ENCODE results near the gene TPRG1. TPM values are rescaled to one million over a fixed set of nuclear protein-coding genes. Genes with fewer than 3 reads are reported as not detected.

Gene TPRG1
- total RNA-seq, 1 experiment from 2014 or later = 0.55 TPM

DNA sequence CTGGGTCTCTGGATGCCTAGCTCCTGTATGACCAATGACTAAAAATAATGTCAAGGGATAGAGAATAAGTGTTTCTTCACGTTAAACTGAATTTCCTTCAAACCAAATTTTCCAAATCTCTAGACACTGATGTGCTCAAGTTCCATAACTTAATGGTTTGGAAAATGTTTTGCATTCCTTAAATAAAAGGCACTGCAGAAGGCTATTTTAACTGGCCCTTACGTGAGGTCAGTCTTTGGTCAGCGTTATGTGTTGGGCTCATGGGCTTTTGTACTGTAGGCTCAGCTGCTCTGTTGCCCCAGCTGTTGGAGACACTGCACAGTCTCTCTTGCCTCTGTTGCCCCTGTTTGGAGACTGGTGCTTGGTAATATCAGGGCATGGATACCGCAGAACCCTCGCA lies 188.5 kb downstream of the TPRG1 start (continued):
- TF ChIP-seq E2F4 (CRISPR knock-in tag; IDR thresholded peaks at IDR 0.05; ENCODE audit: borderline replicate concordance, low read depth) = no peak

GRCh38 chr3:189361103-189361835 lies 189.5 kb downstream of the TPRG1 start:
- Mint-ChIP-seq H3K27ac (no peak overlapping the region), H3K4me1 (no peaks in the 10 kb centered on the region), H3K27me3 (ENCODE audit: low read depth) (no peaks in the 10 kb centered on the region), H3K36me3 (no peaks in the 10 kb centered on the region), H3K4me3 (no peak overlapping the region), H3K9me3 (no peaks in the 10 kb centered on the region)
- ATAC-seq (no peak), DNase-seq (ENCODE audit: low spot score) (no peak)
- TF ChIP-seq TEAD4 (CRISPR knock-in tag; IDR thresholded peaks at IDR 0.05) = no peak
- CTCF ChIA-PET = no interaction called here
- POLR2A ChIA-PET = interaction anchor here (0.5 to 0.6 kb wide), 3 partner anchors 445 to 692 kb away, joined by 3 to 5 read pairs (median 3); no protein-coding TSS in a partner anchor

- TF ChIP-seq RORB (CRISPR knock-in tag; IDR thresholded peaks at IDR 0.05) (no peak), STAT6 (CRISPR knock-in tag; conservative IDR thresholded peaks at IDR 0.05; ENCODE audit: low read depth) (no peak), ZNF263 (CRISPR knock-in tag; IDR thresholded peaks at IDR 0.05; ENCODE audit: low read depth) (no peak), NFATC4 (CRISPR knock-in tag; IDR thresholded peaks at IDR 0.05) (no peak), ZNF423 (CRISPR knock-in tag; IDR thresholded peaks at IDR 0.05) (no peak), PRRX2 (CRISPR knock-in tag; IDR thresholded peaks at IDR 0.05) (no peak)
- ATAC-seq (no peak), DNase-seq (ENCODE audit: low spot score) (no peak)
- no peaks in the 10 kb centered on the region for H3K9me3 Mint-ChIP-seq
- no peaks in the 10 kb centered on the region for H3K36me3 Mint-ChIP-seq
- peaks cover 7% of the 10 kb centered on the region for H3K4me1 Mint-ChIP-seq
- POLR2A ChIA-PET = no interaction called here
- no peaks in the 10 kb centered on the region for H3K27me3 Mint-ChIP-seq (ENCODE audit: low read depth)
- CTCF ChIA-PET = no interaction called here
- H3K27ac Mint-ChIP-seq = no peak overlapping the region
- H3K4me3 Mint-ChIP-seq = no peak overlapping the region
Observed at GRCh38 chr3:189363590-189364255, 192.0 kb downstream of the TPRG1 start.

GRCh38 chr3:189365609-189366564 lies 194.1 kb downstream of the TPRG1 start:
- POLR2A ChIA-PET = no interaction called here
- CTCF ChIA-PET = no interaction called here
- Mint-ChIP-seq H3K9me3 (no peaks in the 10 kb centered on the region), H3K36me3 (no peaks in the 10 kb centered on the region), H3K4me3 (no peak overlapping the region), H3K4me1 (peaks cover 28% of the 10 kb centered on the region), H3K27me3 (ENCODE audit: low read depth) (no peaks in the 10 kb centered on the region), H3K27ac (no peak overlapping the region)
- ATAC-seq (no peak), DNase-seq (ENCODE audit: low spot score) (no peak)
- TF ChIP-seq TEAD4 (CRISPR knock-in tag; IDR thresholded peaks at IDR 0.05) (no peak), AR (CRISPR knock-in tag; IDR thresholded peaks at IDR 0.05) (no peak), MXD4 (CRISPR knock-in tag; IDR thresholded peaks at IDR 0.05; ENCODE audit: borderline replicate concordance) (no peak), SMAD4 (CRISPR knock-in tag; IDR thresholded peaks at IDR 0.05) (no peak), ELF4 (CRISPR knock-in tag; IDR thresholded peaks at IDR 0.05; ENCODE audit: low read depth) (no peak), ESRRA (CRISPR knock-in tag; IDR thresholded peaks at IDR 0.05; ENCODE audit: borderline replicate concordance) (no peak)
- TF ChIP-seq, protein P1, sequence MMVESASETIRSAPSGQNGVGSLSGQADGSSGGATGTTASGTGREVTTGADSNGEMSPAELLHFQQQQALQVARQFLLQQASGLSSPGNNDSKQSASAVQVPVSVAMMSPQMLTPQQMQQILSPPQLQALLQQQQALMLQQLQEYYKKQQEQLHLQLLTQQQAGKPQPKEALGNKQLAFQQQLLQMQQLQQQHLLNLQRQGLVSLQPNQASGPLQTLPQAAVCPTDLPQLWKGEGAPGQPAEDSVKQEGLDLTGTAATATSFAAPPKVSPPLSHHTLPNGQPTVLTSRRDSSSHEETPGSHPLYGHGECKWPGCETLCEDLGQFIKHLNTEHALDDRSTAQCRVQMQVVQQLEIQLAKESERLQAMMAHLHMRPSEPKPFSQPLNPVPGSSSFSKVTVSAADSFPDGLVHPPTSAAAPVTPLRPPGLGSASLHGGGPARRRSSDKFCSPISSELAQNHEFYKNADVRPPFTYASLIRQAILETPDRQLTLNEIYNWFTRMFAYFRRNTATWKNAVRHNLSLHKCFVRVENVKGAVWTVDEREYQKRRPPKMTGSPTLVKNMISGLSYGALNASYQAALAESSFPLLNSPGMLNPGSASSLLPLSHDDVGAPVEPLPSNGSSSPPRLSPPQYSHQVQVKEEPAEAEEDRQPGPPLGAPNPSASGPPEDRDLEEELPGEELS (CRISPR knock-in tag; IDR thresholded peaks at IDR 0.05) = no peak
